Left renal cortex interstitium (tissue), 4 donors: Measurements from ENCODE around the gene AAGAB. TPM values are rescaled to one million over a fixed set of nuclear protein-coding genes. Genes with fewer than 3 reads are reported as not detected.

Experiments
- DNase-seq, 4 donors: peaks; one replicate each; pipeline ENCODE4 v3.0.0-alpha.2; 2013; ENCODE audit warnings: low read depth in 4 of 4, low spot score in 2 of 4, missing footprints in 1 of 4
- polyA plus RNA-seq, 4 donors: library from polyadenylated mRNA; unstranded; fragments of 120-200 nt; gene quantifications; one replicate each; pipeline ENCODE4 v1.2.1, GENCODE V29; 2013; ENCODE audit not compliant: insufficient read length in 4 of 4

AAGAB gene
- polyA plus RNA-seq, 4 donors: 50.9 to 63.4 (median 54.0) TPM

DNA sequence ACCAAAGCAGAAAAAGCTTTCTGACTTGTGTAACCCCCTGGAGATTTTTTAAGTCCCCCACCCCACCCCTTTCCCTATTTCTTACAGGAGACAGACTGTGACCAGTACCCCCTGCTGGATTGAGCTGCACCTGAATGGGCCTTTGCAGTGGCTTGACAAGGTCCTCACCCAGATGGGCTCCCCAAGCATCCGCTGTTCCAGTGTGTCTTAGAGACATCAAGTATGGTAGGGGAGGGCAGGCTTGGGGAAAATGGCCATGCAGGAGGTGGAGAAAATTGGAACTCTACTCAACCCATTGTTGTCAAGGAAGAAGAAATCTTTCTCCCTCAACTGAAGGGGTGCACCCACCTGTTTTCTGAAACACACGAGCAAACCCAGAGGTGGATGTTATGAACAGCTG lies 64.1 kb downstream of the AAGAB start:
- DNase-seq: no peak

DNA sequence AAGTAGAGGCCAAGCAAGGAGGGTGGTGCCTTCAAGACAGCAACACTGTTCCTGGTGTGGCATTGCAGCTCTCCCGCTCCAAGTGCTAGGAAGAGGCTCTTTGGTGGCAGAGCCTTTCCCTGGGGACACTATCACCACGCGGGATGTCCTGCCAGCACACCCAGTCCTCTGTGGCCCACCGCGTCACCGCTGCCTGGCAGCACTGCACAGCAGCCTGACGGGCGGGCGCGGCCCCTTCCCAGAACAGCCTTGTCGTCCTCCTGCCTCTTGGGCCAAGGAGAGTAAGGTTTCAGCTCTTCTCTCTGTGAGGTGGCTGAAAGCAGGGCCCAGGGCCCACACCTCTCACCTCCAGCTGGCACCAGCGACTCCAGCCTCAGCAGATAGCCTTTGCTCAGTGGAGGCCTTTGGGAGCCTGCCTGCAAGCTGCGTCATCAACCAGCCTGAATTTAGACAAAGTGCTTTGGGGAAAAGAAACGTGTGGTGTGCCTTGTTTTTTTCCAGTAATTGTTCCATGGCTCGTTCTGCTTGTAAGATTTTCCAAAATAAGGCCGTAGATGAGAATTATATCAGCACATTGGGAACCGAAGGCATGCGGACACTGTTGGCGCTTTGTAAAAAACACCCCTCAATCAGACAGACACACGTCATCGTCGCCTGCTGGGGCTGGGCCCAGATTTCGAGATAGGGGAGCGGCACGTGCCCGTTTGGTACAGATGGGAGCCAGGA lies 65.0 kb downstream of the AAGAB start:
- no peak for DNase-seq

DNA sequence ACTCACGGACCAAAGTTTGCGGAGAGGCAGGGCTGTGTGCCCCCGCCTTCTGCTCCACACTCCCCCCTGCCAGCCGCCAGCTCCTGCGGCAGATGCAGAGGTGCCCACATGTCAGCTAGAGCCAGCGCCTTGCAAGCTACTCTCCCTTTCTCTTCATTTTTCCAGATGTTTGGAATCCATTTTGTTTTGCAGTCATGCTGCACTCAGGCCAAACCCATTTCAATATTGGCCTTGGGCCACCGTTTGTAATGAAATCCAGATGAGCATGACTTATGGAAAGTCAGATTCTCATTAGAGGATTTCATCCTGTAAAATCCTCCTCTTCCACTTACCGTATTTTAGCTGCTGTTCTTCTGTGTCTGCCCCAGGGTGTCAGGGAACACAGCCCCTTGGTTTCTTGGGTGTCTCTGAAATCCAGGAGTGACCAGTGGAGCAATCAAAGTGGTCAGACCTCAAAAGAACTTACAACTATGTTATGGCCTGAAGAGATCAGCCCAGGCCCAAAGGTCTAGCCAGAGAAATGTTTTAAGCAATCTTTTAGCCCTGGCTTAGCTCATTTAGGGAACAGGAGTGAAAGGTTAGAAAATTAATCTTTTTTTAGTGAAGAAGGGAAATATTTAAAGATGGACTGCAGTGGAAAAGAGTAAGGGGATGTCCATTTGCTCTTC lies 65.8 kb downstream of the AAGAB start:
- DNase-seq: no peak

DNA sequence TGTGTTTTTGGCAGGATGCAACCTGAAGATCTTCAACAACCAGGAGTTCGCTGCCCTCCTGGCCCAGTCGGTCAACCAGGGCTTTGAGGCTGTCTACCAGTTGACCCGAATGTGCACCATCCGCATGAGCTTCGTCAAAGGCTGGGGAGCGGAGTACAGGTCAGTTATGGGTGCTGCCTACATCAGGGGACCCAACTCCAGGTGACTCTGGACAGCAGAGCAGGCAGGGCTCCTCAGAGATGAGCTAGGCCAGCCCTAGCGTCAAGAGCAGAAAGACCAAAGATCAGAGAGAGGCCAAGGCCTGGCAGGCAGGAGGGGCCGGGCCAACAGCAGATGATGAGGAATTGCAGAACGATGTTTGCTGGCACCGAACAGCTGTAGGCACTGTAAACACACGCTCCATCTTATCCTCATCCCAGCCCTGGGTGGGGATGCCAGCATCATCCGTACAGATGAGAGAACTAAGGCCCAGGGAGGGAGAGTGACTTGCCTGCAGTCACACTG lies 67.1 kb downstream of the AAGAB start:
- no peak for DNase-seq

DNA sequence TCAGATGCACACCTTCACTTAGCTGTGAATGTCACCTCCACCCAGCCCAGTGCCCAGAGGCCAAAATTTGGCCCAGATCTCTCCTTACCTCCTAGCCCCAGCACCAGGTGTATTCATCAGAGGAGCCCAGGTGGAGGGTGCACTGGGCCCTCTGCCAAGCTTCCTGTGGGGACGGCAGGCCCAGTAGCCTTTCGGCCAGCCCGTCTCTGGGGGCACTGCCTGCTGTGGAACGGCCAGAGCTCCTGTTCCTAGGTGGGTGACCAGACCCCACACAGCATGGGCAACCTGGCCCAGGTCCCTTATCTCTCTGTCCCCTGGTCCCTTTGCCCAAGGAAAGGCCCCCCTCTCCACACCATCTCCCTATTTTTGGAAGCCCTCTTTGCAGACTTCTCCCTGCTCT lies 67.8 kb downstream of the AAGAB start:
- no peak for DNase-seq

DNA sequence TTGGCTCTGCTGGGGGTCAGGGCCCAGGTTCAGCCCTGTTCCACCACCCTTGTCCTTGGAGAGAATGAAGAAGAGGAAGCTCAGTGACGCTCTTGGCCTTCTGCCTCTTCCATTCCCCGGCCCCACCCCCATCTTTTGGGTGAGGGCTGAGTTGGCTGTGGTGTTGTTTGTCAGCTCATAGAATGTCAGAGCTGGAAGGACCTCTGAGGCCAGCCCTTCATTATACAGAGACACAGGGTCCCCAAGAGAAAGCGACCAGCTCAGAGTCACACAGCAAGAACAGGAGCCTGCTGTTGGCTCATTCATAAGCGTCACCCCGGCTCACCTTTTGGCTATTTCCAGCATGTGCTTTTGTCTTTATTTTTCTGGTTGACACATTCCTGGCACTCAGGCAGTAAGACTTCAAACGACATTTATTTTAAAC lies 68.2 kb downstream of the AAGAB start:
- DNase-seq: no peak

DNA sequence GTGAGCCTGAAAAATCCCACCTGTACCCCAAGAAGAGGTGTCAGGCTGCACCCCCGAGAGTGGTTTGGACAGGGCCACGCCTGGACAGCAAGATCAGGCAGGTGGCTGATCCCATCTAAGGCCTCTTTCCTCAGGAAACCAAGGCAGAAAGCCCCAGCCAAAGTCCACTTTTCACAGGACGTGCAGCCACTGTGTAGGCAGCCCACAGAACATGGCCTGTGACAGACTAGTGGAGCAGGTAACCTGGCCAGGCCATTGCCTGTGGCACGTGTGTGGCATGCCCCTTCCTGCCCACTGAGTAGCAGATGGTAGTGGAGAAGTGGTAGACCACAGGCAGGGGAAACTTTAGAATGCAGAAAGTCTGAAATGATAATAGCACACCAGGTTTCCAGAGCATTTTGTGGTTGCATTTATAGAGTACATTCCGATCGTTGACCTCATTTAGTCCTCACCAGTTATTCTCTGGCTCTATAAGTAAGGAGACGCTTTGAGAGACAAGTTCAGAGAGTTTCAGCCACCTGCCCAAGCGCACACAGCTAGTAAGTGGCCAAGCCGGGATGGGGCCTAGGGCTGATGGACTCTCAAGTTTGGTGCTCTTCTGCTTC lies 68.7 kb downstream of the AAGAB start:
- no peak for DNase-seq

DNA sequence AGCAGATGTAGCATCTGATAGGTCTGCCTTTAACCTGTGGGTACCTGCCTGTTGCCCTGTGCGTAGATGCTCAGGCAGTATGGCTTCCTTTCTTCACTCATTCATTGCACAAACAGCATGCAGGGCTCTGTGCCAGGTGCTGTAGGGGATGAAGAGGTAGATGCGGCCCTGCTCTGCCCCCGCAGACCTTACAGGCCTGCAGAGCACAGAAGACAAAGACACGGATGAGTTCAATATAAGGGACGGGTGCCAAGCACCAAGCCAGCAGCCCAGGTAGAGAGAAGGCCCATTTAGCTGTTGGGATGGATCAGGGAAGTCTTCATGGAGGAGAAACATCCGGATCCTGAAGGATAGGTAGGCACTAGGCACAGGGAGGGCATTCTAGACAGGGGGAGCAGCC lies 69.4 kb downstream of the AAGAB start:
- DNase-seq: no peak

DNA sequence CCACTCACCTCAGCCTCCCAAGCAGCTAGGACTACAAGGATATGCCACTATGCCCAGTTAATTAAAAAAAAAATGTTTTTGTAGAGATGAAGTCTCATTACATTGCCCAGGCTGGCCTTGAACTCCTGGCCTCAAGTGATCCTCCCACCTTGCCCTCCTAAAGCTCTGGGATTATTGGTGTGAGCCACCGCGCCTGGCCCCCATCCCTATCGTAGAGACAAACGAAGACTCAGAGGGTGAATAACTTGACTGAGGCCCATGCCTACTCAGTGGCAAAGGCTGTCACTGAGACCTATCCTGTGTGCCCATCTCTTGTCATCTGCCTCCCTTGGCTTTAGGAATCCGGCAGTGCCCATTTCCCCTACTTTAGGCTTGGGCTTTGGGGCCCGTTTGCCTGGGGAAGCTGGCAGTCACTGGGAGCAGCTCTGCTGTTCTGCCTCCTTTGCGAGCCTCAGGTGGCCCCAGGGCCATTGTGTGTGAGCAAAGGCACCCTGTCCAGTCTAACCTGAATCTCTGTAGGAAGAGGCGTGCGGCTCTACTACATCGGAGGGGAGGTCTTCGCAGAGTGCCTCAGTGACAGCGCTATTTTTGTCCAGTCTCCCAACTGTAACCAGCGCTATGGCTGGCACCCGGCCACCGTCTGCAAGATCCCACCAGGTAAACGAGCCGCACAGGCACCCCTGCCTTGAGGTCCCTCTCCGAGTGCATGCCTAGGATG lies 70.1 kb downstream of the AAGAB start:
- no peak for DNase-seq

DNA sequence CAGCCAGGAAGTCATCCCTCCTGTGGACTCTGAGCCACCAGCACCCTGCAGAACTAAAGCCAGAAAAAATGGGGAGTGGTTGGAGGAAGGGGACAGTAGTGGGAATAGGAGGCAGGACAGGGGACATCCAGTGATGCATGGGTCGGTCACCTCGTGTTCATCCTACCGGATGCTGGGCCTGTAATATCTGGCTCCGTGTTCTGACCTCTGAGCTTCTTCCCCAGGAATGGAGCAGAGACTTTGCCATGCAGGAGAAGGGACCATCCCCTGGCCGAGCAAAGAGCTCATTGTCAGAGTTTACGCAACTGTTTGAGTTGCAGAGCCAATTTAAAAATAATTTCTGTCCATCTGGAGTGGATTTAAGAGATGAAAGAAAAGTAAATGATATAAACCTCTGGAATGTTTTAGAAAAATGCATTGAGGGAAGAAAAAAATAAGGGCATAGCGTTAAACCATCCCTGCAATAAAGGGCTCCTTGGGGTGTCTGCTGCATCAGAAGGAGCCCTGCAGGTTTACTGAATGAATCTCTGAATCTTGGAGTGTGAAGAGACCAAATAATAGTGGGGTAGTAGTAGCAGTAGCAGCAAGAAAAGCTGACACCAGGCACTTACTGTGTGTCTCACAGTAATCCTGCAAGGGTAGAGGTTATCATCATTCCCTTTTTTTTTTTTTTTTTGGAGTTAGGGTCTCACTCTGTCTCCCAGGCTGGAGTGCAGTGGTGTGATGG lies 70.9 kb downstream of the AAGAB start:
- DNase-seq: no peak

DNA sequence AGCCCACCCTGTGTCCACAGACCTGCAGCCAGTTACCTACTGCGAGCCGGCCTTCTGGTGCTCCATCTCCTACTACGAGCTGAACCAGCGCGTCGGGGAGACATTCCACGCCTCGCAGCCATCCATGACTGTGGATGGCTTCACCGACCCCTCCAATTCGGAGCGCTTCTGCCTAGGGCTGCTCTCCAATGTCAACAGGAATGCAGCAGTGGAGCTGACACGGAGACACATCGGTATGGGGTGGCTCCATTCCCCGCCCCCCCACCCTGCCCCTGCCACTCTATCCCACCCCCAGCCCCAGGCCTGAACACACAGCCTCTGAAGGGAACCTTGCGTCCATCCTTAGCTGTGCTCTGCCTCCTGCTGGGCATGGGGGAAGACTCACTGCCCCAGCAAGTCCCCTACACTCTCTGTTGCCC lies 73.2 kb downstream of the AAGAB start:
- no peak for DNase-seq

DNA sequence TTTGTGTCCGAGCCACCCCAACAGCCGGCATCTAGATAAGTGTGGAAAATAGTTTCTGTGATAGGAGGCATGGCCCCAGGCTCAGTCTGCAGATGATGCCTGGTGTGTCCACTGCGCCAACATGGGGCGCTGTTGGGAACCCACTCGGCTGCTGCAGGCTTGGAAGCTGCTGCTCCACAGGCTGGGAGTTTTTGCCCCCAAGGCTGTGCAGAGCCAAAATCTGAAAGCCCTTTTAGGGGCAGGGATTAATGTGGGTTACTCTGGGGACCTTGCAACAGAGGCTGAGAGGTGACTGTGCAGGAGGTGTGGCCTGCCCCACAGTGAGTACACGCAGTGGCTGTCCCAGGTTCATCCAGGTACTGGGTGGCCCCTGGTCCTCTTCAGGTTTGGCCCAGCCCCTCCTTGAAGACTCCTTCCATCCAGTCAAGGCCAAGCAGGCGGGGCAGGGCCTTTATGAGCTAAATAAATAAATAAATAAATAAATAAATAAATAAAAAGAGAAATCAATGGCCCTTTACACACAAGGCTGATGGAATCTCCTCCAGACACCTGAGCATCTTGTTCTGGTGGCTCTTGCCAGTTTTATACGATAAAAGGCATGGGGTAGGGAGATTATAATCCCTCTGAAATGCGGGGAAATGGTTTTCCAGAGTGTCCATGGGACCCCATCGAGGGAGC lies 73.8 kb downstream of the AAGAB start:
- no peak for DNase-seq

DNA sequence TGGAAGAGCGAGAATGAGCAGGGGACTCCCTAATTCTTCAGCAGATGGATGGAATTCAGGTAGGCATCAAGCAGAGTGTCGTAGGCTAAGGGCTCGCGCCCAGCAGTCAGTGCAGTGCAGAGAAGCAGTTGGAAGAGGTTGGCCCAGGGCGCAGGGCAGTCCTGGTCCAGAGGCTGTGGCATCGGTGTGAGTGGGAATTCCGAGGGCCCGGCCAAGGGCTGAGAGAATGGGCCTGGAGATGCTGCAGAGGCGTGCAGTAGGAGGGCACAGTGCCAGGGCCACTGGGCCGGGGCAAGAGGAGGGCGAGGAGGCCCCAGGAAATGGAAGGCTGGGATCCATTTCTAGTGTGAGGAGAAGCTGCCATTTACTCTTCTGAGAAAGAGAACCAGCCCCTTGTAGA lies 74.4 kb downstream of the AAGAB start:
- no peak for DNase-seq

DNA sequence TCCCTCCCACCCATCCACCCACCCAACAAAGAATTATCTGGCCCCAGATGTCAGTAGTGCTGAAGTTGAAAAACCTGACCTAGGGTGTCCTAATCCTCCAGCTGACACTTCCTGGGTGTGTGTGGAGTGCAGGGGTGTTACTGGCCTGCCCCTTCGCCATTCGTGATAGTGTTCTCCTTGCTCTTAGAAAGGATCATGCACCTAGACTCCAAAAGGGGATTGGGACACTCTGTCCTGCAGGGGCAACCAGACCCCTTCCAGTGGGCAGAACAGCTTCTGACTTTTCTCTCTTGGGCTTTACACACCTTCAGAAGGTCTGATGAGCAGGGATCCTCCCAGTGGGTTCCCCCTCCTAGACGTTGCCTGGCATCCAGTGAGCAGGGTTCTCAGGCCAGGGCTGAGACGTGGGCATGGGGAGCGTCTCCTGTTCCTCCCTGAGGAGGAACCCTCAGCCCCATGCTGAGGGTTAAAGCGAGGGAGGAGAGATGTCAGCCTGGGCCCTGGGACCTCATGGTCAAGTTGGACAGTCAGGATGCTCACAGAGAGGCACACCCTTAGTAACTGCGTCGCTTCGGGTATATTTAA lies 75.0 kb downstream of the AAGAB start:
- no peak for DNase-seq

DNA sequence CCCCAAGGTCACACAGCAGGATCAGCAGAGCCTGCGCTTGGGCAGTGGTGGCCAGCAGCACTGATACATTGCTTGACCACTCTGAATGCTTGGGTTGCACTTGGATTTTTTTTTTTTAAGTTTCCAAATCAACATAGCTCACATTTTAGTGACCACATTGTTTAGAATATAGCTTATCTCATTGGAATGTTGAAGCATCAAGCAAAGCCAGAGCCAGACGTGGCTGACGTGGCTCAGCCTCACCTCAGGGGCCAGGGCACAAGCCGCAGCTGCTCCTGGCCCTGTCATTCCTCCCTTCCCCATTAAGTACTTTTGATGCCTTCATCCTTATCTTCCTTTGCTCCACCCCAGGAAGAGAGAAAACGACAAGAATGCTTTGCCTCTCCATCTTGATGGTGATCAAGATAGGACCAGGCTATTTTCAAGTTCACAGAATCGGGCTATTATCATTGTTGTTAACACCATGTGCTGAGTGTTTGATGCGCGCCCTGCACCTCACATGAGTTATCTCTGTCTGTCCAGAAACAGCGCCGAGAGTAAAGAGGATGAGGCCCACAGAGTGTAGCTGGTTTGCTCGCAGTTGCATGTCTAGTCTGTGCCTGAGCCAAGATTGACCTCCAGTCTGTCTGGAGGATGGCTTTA lies 75.8 kb downstream of the AAGAB start:
- no peak for DNase-seq

DNA sequence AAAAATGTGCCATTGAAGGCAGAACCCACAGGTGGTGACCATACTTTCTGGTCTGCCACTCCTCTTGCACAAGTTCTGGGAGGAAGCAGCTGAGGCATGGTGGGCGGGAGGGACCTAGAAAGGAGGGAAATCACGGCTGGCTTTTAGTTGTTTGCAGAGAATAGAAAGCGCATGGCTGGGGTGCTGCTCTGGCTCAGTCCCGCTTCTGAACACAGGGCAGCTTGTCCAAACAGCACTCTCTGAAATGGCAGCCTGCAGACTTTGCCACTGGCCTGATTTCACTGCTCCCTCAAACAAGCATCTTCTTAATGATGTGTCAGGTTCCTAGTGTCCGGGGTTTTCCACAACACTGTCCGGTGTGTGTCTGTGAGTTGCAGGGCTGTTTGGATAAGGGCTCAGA lies 76.7 kb downstream of the AAGAB start:
- no peak for DNase-seq

DNA sequence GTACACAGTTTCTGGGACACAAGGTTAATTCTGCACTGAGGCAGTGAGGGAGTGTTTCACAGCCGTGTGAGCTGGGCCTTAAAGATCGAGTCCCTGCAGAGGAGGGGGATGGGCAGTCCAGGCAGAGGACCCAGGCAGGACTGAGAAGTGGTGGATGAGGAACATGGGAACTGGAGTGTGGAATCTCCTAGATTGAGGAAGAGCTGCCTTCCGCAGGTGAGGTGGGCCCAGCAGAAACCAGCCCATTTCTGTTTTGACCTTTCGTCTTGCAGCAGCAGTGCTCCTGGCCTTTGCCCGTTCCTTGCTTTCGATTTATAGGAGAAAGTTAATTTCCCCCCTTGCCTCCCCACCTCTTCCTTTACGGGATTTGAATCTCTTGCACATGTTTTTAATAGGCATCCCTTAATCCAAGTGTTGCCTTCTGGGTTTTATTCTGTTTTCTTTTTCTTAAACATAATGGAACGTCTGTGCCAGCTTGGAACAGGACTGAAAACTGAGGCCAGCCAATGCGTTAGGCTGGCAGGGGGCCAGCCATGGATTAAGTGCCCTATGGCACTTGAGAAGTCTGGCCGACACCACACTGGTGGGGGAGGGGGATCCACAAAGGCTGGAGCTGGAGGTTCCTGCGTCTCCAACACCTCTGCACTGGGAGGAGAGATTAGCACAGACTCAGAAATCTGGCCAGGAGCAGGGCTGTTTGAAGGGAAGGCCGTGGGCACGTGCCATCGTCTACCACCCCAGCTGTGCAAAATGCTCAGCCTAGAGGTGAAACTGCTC lies 78.1 kb downstream of the AAGAB start:
- no peak for DNase-seq

DNA sequence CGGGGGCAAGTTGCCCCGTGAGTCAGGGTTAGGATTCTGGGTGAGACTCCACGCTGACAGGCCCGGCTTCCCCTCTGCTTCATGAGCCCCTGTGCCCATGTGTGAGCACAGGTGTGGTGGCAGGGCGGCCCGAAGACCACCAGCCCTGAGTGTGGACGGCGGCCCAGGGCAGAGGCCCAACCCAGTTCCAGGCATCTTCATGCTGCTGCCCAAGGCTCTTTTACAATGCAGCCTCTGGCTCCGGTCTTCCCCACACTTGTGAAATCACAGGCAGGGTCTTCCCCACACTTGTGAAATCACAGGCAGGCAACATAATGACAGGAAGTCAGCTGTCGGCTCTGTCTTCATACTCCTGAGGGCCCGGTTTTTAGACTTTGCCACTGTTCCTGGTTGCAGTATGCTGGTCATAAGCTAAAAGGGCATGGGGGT lies 78.8 kb downstream of the AAGAB start:
- no peak for DNase-seq
